Skin of body (tissue), 2 donors: ENCODE data around the gene S100A11. TPM values are rescaled to one million over a fixed set of nuclear protein-coding genes. Genes with fewer than 3 reads are reported as not detected.
"Not testable (repeated sequence)": the region's sequence is repeated elsewhere in the genome, so short reads cannot be mapped to it uniquely, and the experiment has no call there.

Source experiments
- DNase-seq: peaks from one replicate; lab custom pipeline; 2025; lab: John Stamatoyannopoulos, UW
- total RNA-seq: library from RNA; depleted of rRNA; stranded (reverse); fragments of >200 nt; gene quantifications from one replicate; pipeline ENCODE4 v1.2.3, GENCODE V29; 2014

S100A11 gene
- total RNA-seq = 79.9 TPM

DNA sequence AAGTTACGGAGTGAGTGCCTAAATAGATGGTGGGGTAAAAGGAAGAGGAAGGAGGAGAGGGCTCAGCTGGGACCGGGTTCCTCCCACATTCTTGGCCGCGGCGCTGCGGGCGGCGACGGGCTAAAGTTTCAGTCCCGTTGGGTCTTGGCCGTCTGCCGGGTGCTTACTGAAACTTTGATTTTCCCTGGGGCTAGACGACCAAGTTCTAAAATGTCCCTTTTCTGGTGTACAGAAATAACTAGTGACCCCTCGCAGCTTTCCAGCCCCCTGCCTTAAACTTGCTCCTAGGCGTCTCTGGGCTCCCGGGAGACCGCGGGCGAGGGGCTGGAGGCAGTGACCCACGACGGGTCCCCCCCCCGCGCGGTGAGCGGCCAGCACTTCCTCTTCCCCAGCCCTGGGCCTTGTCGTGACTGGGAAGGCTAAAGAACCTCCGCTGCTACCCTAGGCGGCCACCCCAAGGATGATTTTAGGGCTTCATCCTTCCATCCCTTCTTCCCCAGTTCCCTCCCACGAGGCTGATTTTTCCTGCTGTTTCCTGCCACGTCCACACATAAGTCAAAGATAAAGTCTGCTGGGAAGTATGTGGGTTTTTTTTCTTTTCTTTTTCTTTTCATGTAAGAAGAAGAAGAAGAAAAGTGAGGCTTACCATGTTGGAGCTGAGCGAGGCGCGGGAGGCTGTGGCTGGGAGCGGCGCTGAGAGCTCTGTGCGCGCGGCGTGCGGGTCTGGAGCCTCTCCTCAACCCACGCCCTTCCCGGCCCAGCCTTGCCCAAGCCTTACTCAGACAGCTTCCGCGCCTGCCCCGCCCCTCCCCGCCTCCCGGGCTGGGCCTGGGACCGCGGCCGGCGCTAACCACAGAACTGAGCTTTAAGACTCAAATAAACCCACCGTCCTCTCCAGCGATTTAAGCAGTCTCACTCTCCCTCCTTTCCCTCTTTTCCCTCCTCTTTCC is at the start of gene S100A11:
TSS of gene S100A11 (minus strand) at position 738 of the 950 bp plus-strand sequence. CDS start at position 649, 89 bp downstream.
- peak; percentile 79 for DNase-seq

DNA sequence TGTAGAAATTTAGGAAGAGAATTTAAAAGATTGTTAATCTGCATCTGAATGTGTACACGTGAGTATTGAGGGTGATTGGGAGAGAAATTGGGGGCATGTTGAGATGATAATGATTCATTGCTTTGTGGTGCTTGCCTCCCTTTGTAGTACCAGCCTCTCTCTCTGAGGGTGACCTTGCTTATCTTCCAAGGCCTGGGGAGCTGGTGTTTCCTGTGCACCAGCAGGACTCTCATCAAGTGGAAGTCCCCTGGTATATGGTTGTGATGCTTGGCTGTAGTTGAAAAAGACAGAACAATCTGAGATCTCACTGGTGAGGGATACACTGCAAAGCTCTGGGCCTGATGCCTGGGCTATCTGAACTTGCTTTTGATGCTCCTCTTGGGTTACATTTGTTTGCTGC is 48.0 kb upstream of the S100A11 start:
- no peak for DNase-seq

DNA sequence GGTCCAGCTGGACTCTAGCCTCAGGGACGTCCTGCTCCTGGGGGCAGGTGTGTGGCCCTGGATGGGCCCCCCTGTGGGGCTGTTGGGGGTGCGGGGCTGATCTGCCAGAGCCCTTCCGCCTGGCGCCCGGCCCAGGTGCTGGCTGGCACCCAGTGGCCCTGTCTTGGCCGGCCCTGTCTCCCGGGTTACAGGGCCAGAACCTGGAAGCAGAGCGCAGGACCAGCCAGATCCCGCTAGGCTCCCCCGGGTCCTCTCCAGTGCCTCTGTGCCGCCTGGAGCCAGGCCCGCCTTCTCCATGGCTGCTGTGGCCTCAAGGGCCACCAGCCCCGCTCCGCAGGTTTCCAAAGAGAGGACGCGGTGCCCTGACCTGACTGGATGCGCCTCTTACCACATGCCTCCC is 44.2 kb upstream of the S100A11 start:
- DNase-seq = not testable (repeated sequence)

DNA sequence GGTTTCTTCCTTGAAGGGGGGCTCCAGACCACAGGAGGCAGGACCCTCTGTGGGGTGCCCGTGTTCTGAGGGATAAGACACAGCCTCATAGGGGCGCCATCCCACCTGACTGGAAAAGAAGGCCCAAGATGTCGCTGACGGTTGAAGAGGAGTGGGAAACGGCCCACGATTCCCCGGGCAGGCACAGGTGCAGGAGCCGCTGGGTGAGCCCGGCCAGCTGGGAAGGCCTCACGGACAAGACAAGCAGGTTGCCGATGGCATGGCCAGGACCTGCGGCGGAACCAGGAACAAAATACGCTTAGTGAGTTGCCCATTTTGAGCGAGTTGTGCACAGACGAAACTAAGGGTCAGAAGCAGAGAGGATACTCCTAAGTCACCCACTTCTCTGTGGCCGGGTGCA is 43.7 kb upstream of the S100A11 start:
- not testable (repeated sequence) for DNase-seq

DNA sequence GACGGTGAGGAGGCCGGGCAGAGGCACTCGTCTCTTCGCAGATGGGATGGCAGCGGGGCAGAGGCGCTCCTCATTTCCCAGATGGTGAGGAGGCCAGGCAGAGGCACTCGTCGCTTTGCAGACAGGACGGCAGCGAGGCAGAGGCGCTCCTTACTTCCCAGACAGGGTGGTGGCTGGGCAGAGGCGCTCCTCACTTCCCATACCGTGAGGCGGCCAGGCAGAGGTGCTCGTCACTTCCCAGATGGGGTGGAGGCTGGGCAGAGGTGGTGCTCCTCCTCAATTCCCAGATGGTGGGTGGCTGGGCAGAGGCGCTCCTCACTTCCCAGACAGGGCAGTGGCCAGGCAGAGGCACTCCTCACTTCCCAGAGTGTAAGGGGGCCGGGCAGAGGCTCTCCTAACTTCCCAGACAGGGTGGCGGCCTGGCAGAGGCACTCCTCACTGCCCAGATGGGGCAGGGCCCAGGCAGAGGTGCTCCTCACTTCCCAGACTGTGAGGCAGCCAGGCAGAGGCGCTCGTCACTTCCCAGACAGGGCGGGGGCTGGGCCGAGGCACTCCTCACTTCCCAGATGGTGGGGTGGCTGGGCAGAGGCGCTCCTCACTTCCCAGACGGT is 42.1 kb upstream of the S100A11 start:
- DNase-seq = no peak

DNA sequence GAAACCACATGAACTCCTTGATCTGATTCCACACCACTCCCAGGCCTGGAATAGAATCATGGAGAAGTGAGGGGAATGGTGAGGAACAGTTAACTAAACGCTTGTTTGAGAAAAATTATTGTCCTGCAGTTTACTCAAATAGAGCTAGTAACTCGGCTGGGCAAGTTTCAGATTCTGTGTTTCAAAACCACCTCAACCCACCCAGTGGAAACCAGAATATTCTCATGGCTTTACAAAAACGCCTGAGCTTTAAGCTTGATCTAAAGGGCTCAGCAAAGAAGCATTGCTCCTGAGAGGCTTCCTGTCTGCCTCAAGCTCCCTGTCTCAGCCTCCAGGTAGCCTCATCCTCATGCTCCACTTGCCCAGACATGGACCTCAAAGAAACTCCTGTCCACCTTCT is 35.5 kb upstream of the S100A11 start:
- no peak for DNase-seq

DNA sequence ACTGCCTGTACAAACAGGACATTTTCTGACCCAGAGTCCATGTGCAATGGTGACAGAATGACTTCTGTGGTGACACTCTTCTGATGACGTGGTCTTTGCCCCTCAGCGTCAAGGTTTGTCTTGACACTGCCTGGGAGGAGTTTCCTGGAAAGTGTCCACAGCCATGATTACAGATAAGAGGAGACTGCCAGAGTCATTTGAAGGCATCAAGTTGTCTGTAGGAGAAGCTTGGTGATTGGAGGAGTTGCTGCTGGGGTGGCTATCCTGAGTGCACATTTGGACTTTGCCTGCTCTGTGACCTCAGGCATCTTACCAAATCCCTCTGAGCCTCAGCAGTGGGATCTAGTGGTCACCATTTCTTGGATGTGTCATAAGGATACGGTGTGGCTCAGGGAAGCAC is 34.3 kb upstream of the S100A11 start:
- no peak for DNase-seq

DNA sequence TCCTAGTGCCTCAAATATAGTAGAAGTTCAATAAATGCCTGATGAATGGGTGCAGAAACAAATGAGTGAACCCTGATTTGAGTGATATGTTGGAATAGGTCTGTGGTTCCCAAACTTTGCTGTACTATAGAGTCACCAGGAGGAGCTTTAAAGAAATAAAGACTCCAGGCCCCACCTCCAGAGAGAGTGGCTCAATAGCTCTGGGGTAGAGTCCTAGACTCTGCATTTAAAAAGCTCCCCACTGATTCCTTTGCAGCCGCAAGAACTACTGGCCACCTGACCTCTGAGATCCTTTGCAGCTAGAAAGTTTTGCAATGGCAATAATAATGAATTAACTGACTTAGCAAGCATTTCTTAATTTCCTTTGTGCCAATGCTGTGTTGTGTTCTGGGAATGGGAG is 31.1 kb upstream of the S100A11 start:
- DNase-seq = no peak

DNA sequence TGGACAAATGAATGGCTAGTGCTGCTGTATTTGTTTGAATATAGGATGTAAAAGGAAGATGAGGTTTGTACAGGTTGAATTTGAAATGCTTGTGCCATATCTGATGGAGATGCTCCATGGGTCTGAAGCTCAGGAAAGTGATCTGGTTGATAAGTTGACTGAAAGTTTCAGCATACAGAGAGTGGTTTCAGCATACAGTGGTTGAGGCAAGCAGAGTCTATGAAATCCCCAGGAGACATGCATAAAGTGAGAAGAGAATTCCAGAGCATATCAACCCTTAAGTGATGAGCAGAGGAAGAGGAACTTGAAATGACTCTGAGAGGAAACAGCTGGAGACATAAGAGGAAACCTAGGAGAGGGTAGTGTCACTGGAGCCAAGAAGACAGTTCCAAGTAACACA is 30.3 kb upstream of the S100A11 start:
- no peak for DNase-seq

DNA sequence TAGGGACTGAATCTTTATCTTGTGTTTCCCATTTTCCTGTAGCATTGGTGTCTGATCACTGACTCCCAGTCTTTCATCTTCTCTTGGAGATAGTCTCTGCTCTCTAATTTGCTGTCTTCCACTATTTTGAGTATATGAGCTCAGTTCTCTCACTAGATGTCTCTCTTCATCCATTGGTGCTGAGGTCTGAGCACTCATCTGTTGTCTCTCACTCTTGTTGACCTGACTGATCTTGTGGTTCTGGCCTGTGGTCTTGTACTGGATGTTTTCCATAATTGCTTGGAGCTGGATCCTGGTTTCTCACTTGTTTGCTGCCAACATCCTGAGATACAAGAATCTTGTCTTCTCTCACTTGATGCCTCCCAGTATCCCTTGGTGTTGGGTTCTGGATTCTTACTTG is 25.1 kb upstream of the S100A11 start:
- no peak for DNase-seq

DNA sequence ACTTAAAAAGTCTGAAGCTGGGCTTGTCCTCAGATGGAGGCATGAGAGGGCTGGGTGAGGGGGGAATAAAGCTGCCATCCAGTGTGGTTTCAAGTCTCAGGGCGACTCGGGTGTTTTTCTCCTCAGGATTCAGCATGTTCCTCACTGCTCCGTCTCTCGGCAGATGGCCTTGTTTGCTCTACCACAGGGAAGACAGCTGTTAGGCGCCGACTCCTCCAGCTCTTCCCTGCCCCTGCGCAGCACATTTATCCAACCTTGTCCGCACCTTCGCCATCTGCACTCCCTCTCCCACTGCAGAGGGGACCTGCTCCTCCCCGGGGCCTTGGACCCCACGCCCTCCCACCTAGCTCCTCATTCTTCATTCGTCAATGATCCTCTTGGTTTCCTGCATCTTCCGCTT is 16.6 kb upstream of the S100A11 start:
- no peak for DNase-seq

DNA sequence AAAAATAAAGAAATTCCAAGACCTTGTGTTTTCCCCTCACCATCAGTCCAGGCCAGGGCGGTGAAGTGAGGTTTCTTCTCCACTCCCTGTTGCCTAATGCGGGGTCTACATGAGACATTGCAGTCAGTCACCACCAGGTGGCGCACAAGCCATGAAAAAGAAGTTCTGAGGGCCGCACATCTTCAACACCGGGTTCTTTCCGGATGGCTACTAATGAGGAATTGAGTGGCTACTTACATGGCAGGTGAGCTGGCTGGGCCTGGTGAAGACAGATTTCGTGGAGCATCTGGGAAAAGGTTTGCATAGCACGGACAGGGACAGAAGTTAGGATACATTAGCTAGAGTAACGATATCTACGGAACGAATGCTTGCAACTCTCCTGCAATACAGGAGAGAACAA is 15.8 kb upstream of the S100A11 start:
- DNase-seq = peak; percentile 36

DNA sequence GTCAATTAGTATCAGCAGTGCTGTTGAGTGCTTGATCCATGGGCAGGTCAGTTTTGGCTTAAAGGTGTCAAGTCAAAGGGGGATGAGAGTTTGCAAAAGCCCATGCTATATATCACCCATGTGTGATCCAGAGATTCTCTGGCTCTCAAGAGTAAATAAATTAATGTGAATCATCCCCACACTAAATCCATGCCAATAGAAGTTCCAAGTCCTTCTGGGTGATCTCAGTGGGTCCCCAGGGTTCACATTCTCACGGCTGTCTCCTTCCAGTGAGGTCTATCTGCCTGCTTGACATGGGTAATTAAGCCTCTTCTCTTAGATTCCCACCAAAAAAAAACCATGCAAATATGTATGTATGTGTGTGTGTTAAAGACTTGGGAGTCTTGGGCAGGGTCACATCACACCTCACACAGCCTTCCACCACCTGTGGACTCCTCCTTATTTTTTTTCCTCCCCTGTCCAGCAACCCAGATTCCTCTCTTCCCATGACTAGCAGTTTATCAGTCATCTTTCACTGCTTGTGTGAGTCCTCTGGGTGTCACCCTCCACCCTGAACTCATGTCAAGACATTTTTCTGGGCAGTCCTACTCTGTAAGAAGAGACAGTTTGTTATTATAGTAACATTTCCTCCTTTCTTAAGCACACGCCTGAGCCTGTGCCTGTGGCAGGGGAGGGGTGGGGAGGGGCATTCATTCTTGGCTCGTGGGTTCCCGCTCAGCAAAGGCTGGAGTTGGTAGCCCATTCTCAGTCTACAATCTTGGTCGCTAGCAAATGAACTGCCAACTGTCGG is 14.3 kb upstream of the S100A11 start:
- DNase-seq = no peak

DNA sequence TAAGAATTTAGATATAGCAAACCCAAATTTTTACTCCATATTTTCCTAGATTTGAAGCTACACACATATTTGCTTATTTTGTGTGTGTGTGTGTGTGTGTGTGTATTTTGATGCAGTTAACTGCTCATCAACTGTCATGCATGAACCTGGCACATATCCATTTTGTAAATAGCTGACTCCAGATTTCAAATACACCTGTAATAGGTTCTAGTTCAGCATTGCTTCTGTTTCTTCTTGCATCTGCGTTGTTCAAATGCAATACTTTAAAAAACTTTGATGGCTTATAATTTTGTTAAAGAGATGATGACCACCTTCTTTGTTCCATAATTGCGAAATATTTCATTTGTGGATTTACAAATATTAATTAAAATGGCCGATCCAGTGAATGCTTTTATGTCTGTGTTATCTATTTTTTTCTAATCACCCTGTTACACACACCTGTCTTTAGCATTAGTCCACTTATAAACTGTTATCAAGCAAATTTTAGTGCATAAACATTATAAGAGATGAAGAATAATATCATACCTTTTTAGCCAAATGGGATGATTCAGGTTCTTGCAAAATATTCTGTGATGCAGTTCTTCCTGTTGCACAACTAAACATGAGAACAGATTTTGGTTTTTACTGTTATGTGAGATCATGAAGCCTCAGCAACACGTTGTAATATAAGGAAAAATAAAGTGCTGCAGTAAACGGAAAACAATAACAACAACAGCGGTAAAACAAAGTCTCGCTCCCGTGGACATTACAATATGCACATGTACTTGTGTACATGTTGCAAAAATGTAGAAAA is 12.7 kb upstream of the S100A11 start:
- DNase-seq = no peak

DNA sequence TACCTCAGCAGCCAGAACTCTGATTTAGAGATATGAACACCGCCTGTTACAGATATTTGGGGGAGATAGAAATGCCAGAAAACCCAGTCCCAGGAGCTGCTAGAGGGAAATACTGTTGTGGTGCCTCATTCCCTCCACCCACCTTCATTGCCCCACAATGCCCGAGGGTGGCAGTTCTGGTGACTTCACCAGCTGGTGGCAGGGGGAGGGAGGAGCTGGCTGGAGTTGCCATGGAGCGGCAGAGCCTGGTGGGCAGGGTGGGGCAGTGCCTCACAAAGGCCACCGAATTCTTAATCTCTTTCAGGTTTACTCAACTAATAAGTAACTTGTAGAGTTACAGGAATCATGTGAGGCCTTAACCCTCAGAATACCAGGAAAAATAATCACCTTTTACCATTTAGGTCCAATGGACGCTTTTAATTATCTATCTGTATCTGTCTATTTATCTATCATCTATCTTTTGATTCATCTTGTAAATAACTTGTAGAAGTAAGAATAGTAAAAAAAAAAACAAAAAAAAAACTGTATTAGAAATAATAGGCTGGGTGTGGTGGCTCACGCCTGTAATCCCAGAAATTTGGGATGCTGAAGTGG is 11.7 kb upstream of the S100A11 start:
- DNase-seq = no peak

DNA sequence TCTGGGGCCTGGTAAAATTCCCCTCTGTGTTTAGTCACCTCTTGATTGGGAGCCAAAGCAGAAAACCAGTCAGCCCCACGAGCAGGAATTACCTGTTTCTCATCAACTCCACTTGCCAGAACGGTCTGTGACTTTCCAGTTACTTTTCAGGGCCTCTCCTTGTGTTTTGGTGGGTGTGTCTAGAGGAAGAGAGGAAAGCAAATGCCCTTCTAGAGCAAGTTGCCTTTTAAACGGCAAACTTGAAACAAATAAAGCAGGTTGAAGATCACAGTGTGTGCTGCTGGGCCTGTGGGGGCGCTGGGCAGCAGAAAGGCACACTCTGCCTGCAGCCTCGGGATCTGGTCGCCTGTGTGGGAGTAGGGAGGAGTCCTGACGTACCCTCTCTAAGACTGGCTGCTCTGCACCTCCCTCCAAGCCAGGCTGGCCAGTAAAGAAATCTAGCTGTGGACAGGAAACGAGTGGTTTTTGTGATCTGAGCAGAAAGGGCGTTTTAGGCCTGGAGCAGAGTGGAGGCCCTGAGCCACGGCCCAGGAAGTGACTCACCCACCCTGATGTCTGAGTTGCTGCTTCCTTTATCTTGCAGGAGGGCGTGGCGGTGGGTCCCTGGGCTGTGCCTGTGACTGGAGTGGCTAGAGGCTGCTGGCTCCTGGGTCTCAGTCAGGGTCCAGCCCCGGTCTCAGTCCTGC is 11.1 kb upstream of the S100A11 start:
- DNase-seq = peak; percentile 63

DNA sequence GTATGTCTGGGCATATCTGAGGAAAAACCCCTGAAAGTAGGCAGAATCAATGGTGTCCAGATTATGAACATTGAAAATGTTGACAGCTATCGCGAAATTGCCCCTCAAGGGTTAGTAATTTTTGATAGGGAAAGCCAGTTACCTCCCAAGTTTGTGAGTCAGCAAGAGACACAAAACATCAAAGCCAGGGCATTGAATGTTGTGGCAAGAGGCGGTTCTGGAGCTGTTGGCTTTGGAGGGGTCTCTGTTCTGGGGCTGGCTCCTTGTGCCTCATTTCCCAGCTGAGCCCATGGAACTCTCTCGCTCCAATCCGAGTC is 10.6 kb upstream of the S100A11 start:
- no peak for DNase-seq

DNA sequence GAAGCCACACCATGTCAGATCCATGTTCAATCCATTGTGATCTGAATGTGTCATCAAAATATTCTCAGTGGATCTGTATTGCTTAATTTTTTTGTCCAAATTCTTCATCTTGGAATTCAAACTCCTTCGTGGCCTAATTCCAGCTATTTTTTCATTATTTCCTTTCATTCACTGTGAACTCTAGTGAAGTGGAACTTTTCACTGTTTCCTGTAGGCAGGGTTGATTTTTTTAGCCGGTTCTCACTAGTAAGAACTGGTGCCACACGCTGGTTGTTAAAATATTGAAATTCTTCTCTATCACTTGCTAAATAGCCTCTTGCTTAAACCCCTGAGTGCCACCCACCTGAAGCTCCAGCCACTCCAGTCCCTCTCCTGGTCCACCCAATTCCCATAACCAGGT is 7.6 kb upstream of the S100A11 start:
- DNase-seq = no peak

DNA sequence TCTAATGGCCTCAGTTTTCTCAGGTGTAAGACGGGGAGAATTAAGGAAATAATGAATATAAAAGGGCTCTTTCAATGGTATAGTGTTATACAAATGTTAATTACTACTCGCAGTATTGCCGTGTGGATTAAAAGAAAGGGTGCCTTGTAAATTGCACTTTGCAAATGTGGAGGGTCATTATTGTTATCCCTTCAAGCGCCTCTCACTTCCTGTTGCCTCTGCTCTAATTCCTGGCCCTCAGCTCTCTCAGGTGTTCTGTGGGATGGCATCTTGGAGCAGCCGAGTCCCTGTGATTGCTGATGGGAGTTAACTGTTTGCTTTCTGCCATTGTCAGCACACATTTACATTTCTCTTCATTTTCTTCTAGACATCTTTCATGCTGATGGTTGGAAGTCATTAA is 7.1 kb upstream of the S100A11 start:
- no peak for DNase-seq

DNA sequence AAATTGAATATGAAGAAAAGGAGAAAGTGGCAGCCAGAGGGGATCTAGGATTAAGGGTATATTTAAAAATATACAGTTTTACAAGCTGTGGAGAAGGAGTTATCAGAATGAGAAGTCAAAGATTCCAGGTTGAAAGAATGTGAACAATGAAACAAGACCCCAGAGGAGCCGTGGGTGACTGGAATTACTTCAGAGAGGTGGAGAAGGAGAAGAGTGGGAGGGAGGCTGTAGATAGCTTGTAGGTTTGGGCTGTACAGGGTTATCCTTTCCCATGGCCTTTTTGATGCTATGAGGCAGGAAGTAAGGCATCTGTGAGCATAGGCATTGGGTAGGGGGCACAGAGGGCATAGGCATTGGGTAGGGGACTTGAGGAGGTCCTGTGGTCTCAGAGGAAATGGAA is 5.2 kb upstream of the S100A11 start:
- DNase-seq = no peak
